ENCODE data around the gene AQP6.

The AQP6 gene

GRCh38 chr12:49976557-49976956, 3.8 kb downstream of the AQP6 start:
- Histone ChIP-seq H3K4me2 (no peak overlapping the region), H3K4me3 (IDR thresholded peaks at IDR 0.05; ENCODE audit: insufficient read depth, low read depth, low read length) (no peak overlapping the region), H3K36me3 (ENCODE audit: insufficient read depth) (no peaks in the 10 kb centered on the region), H3K27me3 (ENCODE audit: insufficient read depth, low read depth) (peaks cover 12% of the 10 kb centered on the region; the same call in 1 of the 2 replicates), H3K79me2 (ENCODE audit: insufficient read depth, low read depth) (no peaks in the 10 kb centered on the region), H3K4me1 (ENCODE audit: low read depth, poor library complexity, severe bottlenecking) (no peaks in the 10 kb centered on the region), H4K20me1 (ENCODE audit: insufficient read depth) (no peaks in the 10 kb centered on the region), H3K27ac (no peak overlapping the region), H2AFZ (ENCODE audit: low read depth) (no peak overlapping the region), H3K9ac (no peak overlapping the region)
- TF ChIP-seq, protein P1, sequence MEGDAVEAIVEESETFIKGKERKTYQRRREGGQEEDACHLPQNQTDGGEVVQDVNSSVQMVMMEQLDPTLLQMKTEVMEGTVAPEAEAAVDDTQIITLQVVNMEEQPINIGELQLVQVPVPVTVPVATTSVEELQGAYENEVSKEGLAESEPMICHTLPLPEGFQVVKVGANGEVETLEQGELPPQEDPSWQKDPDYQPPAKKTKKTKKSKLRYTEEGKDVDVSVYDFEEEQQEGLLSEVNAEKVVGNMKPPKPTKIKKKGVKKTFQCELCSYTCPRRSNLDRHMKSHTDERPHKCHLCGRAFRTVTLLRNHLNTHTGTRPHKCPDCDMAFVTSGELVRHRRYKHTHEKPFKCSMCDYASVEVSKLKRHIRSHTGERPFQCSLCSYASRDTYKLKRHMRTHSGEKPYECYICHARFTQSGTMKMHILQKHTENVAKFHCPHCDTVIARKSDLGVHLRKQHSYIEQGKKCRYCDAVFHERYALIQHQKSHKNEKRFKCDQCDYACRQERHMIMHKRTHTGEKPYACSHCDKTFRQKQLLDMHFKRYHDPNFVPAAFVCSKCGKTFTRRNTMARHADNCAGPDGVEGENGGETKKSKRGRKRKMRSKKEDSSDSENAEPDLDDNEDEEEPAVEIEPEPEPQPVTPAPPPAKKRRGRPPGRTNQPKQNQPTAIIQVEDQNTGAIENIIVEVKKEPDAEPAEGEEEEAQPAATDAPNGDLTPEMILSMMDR (conservative IDR thresholded peaks at IDR 0.05; ENCODE audit: low read depth, low read length), result no peak

GRCh38 chr12:49978125-49978524, 5.4 kb downstream of the AQP6 start:
- Histone ChIP-seq H2AFZ (ENCODE audit: low read depth) (no peak overlapping the region), H3K4me2 (no peak overlapping the region), H3K36me3 (ENCODE audit: insufficient read depth) (no peaks in the 10 kb centered on the region), H3K9ac (no peak overlapping the region), H4K20me1 (ENCODE audit: insufficient read depth) (no peaks in the 10 kb centered on the region), H3K27me3 (ENCODE audit: insufficient read depth, low read depth) (no peaks in the 10 kb centered on the region), H3K4me3 (IDR thresholded peaks at IDR 0.05; ENCODE audit: insufficient read depth, low read depth, low read length) (no peak overlapping the region), H3K4me1 (ENCODE audit: low read depth, poor library complexity, severe bottlenecking) (no peaks in the 10 kb centered on the region), H3K27ac (no peak overlapping the region), H3K79me2 (ENCODE audit: insufficient read depth, low read depth) (no peaks in the 10 kb centered on the region)
- TF ChIP-seq, protein P1 (conservative IDR thresholded peaks at IDR 0.05; ENCODE audit: low read depth, low read length), result no peak

- Histone ChIP-seq H4K20me1 (ENCODE audit: insufficient read depth) (no peaks in the 10 kb centered on the region), H3K27me3 (ENCODE audit: insufficient read depth, low read depth) (no peaks in the 10 kb centered on the region), H3K4me2 (no peak overlapping the region), H3K9ac (no peak overlapping the region), H3K79me2 (ENCODE audit: insufficient read depth, low read depth) (no peaks in the 10 kb centered on the region), H3K36me3 (ENCODE audit: insufficient read depth) (no peaks in the 10 kb centered on the region), H3K4me1 (ENCODE audit: low read depth, poor library complexity, severe bottlenecking) (no peaks in the 10 kb centered on the region), H3K27ac (no peak overlapping the region), H3K4me3 (IDR thresholded peaks at IDR 0.05; ENCODE audit: insufficient read depth, low read depth, low read length) (no peak overlapping the region), H2AFZ (ENCODE audit: low read depth) (no peak overlapping the region)
- TF ChIP-seq, protein P1 (conservative IDR thresholded peaks at IDR 0.05; ENCODE audit: low read depth, low read length), result no peak
Measured at GRCh38 chr12:49979016-49979586, 6.4 kb downstream of the AQP6 start.

DNA sequence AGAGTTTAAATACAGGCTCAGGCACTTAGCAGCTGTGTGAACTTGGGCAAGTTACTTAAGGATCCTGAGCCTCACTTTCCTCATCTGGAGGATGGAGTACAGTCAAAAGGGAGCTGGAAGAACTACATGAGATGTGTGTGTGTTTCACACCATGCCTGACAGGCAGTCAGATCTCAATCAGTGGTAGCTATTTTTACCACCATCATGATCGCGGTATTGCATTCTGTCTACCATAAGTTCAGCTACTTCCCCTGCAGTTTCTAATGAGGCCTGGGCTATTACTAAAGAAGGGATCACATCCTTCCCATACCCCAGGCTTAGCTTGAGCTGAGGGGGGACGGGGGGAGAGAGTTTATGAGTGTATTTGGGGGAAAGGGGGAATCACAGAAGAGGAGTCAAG, 7.0 kb downstream of the AQP6 start:
- Histone ChIP-seq H3K4me3 (IDR thresholded peaks at IDR 0.05; ENCODE audit: insufficient read depth, low read depth, low read length) (no peak overlapping the region), H3K79me2 (ENCODE audit: insufficient read depth, low read depth) (no peaks in the 10 kb centered on the region), H3K27me3 (ENCODE audit: insufficient read depth, low read depth) (no peaks in the 10 kb centered on the region), H3K9ac (no peak overlapping the region), H3K36me3 (ENCODE audit: insufficient read depth) (no peaks in the 10 kb centered on the region), H2AFZ (ENCODE audit: low read depth) (no peak overlapping the region), H3K27ac (no peak overlapping the region), H3K4me1 (ENCODE audit: low read depth, poor library complexity, severe bottlenecking) (no peaks in the 10 kb centered on the region), H3K4me2 (no peak overlapping the region), H4K20me1 (ENCODE audit: insufficient read depth) (no peaks in the 10 kb centered on the region)
- TF ChIP-seq, protein P1 (conservative IDR thresholded peaks at IDR 0.05; ENCODE audit: low read depth, low read length), result no peak
